NCI-H2029 treated with DMSO at 0.1 percent for 48 hours (cell line): ENCODE measurements around the gene NCOR1.
"Not testable (repeated sequence)": the region's sequence is repeated elsewhere in the genome, so short reads cannot be mapped to it uniquely, and the experiment has no call there.

Experiments used
- DNase-seq: peaks from one replicate; lab custom pipeline; 2025; lab: John Stamatoyannopoulos, UW

NCOR1 gene

DNA sequence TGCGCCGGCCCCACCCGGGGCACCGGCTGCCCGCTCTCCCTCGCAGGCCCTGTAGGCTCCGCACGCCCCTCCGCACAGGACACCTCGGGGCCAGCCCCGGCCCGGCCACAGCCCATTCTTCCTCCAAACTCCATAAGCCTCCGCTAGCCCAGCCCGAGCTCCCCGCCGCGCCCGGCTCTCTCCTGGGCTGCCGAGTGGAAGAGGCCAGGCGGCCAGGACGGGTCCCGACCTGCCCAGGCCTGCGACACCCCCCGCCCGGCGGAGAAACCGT lies 397 bp downstream of the NCOR1 start:
- no peak for DNase-seq

GRCh38 chr17:16214190-16215001 lies 938 bp downstream of the NCOR1 start:
- DNase-seq, result no peak

GRCh38 chr17:16212793-16213192 lies 2.5 kb downstream of the NCOR1 start:
- no peak for DNase-seq

GRCh38 chr17:16211590-16211989 lies 3.7 kb downstream of the NCOR1 start:
- DNase-seq, result no peak

GRCh38 chr17:16204763-16205162 lies 10.6 kb downstream of the NCOR1 start:
- not testable (repeated sequence) for DNase-seq

DNA sequence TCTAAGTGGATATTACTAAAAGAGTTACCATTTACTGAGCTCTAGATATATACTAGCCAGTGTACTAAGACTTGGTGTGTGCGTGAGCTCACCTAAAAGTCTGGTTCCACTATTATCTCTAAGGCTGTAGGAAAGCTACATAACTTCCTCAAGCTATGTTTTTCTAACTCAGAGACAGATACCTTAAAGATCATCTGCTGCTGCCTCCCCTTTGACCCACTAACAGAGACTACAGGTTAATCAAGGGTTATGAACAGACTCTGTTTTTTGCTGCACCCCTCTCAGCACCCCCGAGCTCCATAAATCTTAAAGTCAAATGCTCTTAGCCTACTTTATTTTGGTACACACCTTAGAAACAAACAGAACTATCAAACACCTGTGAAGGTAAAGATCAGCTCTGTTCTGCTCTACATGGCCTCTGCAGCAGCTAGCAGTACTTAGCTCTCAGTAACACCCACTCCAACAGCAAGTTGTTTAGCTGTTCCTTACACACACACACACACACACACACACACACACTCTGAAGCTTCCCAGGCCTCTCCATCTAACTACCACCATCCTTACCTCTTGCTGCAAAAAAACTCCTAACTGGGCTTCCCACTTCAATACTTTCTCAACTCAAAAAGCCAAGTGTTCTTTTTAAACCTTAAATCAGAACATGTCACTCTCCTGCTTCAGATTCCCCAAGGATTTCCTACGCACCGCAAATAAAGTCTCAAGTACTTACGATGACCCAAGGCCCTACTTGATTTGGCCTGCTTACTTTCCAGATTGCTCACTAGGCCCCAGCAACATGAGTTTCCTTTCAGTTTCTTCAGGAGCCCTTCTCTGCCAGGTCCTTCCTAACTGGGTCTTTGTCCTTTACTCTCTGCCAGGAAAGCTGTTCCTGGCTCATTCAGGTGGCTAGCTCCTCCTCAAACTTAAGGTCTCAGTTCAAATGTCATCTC lies 12.5 kb downstream of the NCOR1 start:
- not testable (repeated sequence) for DNase-seq

GRCh38 chr17:16201693-16202131 lies 13.6 kb downstream of the NCOR1 start:
- not testable (repeated sequence) for DNase-seq

GRCh38 chr17:16199093-16199492 lies 16.2 kb downstream of the NCOR1 start:
- no peak for DNase-seq

DNA sequence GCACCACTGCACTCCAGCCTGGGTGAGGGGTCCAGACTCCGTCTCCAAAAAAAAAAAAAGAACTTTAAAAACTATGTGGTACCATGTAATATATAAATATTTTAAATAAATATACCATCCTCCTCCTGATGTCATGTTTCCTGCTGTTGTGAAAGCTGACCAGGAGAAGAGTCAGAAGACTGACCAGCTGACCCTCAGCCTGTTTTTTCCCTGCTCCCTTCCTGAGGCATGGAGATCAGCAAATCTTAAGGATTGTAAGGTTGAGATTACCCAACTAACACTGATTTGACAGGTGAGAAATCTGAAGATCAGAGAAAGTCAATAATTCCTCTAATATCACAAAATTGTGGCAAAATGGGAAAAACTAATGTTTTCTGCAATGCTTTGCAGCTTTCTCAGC lies 18.1 kb downstream of the NCOR1 start:
- DNase-seq, result no peak

GRCh38 chr17:16194307-16194835 lies 21.0 kb downstream of the NCOR1 start:
- not testable (repeated sequence) for DNase-seq

DNA sequence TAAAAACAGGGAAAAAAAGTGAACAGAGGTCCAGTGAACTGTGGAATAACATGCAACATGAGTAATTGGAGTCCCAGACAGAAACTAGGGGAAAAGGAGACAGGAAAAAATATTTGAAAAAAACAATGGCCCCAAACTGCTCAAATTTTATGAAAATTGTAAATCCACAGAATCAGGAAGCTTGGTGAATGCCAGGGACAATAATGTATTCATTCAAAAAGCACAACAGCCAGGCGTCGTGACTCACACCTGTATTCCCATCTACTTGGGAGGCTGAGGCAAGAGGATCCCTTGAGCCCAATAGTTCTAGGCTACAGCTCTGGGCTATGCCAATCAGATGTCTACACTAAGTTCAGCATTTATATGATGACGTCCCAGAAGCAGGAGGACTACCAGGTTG lies 23.7 kb downstream of the NCOR1 start:
- no peak for DNase-seq

DNA sequence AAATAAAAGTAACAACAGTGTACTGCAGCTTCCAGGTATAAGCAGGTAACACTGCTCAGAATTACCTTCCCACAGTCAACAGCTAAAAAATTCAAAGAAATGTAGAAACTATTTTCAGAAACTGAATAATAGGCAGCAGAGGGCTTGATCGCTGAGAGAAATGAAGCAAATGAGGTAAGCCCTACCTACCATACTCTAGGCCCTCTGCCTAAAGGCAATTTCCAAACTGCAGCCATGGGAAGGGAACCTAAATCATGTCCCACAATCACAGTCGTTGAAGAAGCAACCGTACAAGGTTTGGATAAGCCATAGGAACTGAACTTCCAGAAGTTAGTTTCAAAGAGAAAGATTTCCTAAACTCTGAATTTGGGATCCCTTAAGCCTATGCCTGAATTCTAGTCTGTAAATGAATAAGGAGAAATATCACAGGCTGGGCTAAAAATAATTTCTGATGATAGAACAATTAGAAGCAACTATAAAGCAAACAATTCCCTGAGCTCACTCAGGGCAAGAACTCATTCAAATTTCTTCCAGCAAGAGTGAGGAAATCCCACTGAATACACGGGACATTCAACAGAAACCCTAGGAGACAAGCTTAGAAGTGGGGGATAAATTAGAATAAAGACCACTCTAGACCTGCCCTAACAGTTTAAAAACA lies 24.5 kb downstream of the NCOR1 start:
- DNase-seq, result no peak

DNA sequence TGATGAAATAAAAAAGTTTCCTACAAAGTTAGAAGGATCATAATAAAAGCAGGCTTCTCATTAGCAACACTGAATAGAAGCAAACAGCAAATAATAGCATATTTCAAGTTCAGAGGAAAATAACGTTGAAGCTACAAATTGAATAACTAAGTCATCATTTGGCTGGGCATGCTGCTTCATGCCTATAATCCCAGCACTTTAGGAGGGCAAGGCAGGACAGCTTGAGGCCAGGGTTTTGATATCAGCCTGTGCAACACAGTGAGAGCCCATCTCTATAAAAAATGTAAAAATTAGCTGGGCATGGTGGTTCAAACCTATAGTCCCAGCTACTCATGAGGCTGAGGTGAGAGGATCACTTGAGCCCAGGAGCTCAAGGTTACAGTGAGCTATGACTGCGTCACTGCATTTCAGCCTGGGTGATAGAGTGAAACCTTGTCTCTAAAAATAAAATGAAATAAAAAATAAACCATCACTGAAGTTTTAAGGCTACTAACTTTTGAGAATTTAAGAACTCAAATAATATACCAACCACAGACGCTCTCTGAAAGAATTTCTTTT lies 25.5 kb downstream of the NCOR1 start:
- DNase-seq, result no peak

- DNase-seq, result no peak
Measured at GRCh38 chr17:16187642-16188041, 27.7 kb downstream of the NCOR1 start.

- no peak for DNase-seq
Measured at GRCh38 chr17:16181581-16181980, 33.8 kb downstream of the NCOR1 start.

- DNase-seq, result no peak
Measured at GRCh38 chr17:16178836-16179235, 36.5 kb downstream of the NCOR1 start.

DNA sequence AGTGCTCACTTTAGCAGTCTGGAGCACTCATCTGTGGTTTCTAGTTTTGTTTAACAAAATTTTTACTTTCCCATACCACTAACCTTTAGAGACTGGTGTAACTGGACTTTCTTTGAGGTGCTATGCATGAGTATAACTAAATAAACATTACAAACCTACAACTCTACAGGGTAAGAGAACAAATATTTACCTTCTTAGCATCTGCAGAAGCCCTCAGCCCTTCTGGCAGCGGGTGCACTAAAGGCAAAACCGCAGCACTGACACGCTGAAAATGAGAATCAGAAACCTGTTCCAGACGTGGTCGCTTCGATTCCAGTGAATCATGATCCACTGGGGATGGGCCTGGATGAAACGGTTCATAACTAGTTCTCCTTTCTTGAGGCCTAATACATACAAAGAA lies 43.7 kb downstream of the NCOR1 start:
- peak; percentile 39 for DNase-seq

- not testable (repeated sequence) for DNase-seq
Measured at GRCh38 chr17:16166766-16167165, 48.6 kb downstream of the NCOR1 start.

DNA sequence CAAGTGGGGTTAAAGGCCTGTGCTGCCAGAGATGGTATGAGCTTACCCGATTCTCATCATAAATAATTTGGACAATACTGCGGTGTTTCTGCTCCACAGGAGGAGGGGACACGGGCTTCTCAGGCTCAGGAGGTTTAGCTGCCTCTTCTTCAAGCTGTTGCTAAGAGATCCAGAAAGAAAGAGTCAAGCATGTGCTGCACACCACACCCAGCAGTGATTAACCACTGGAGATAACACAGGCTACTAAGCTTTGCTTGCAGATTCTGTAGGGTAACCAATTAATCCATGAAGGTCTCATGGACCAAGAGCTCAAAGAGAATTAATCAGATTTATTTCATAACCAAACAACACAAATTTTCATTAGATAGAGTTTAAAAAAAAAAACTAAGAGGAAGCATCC lies 56.6 kb downstream of the NCOR1 start:
- no peak for DNase-seq

GRCh38 chr17:16155536-16155935 lies 59.8 kb downstream of the NCOR1 start:
- DNase-seq, result no peak

- DNase-seq, result not testable (repeated sequence)
Measured at GRCh38 chr17:16152326-16152725, 63.0 kb downstream of the NCOR1 start.

DNA sequence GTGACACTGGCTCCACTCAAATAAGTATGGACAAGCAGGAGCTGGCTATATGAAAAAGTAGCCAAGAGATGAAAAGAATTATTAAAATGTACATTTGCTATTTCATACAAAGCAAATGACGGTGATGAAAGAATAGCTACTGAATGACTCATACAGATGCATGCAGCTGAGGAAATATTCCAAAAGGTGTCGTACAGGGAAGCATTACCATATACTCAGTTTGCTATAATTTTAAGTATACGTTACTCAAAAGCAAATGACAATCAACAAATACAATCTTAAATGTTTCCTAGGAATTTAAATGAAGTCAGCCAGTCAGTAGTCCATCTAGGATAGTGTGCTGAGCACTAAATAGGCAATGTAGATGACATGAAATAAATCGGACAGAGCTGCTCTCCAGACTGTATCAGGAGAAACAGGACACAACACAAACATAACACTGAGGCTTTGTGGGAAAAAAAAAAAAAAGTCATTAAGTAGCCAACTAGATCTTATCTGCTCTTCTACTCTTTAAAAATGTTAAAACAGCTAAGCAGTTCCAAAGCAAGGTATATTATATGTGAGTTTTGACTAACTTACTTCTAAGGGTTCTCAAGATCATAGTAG lies 65.0 kb downstream of the NCOR1 start:
- DNase-seq, result no peak
